WERI-Rb-1 (cell line): ENCODE results near the gene CIAO3.

ENCODE experiments used
- DNase-seq: peaks from one replicate; pipeline ENCODE4 v3.0.0-alpha.2; 2020
- H3K27ac ChIP-seq: fragments of 250-450 bp; sonication (Bioruptor Pico); 2 replicates; pipeline ENCODE4 v1.5.1; 2020; ENCODE audit warnings: mild to moderate bottlenecking, moderate library complexity
- H3K27me3 ChIP-seq: fragments of 250-450 bp; sonication (Bioruptor Pico); 2 replicates; pipeline ENCODE4 v1.5.1; 2021; ENCODE audit warnings: mild to moderate bottlenecking, low read depth, moderate library complexity; ENCODE audit not compliant: insufficient read depth, severe bottlenecking
- H3K36me3 ChIP-seq: fragments of 250-450 bp; sonication (Bioruptor Pico); 2 replicates; pipeline ENCODE4 v1.5.1; 2020; ENCODE audit warnings: mild to moderate bottlenecking, moderate library complexity
- H3K4me3 ChIP-seq: 2 replicates; pipeline ENCODE4 v1.5.1; 2011; ENCODE audit warnings: low read depth, mild to moderate bottlenecking, control low read depth, low read length
- H3K9me3 ChIP-seq: fragments of 250-450 bp; sonication (Bioruptor Pico); 2 replicates; pipeline ENCODE4 v1.5.1; 2021; ENCODE audit warnings: mild to moderate bottlenecking, moderate library complexity; ENCODE audit not compliant: severe bottlenecking
- CTCF ChIP-seq: IDR thresholded peaks from 2 replicates; pipeline ENCODE4 v1.5.1; 2011; ENCODE audit warnings: low read depth, mild to moderate bottlenecking, control low read depth, inconsistent platforms, low read length

Gene CIAO3

GRCh38 chr16:766820-767640 is 26.2 kb upstream of the CIAO3 start:
- H3K36me3 ChIP-seq: no peaks in the 10 kb centered on the region
- no peak for TF ChIP-seq CTCF
- no peak overlapping the region for H3K4me3 ChIP-seq
- H3K27me3 ChIP-seq: no peaks in the 10 kb centered on the region
- DNase-seq: no peak
- H3K27ac ChIP-seq: no peak overlapping the region
- H3K9me3 ChIP-seq: no peaks in the 10 kb centered on the region

GRCh38 chr16:766008-766819 is 25.4 kb upstream of the CIAO3 start:
- Histone ChIP-seq H3K4me3 (no peak overlapping the region), H3K36me3 (no peaks in the 10 kb centered on the region), H3K27ac (no peak overlapping the region), H3K9me3 (no peaks in the 10 kb centered on the region), H3K27me3 (no peaks in the 10 kb centered on the region)
- TF ChIP-seq CTCF: no peak
- DNase-seq: no peak

GRCh38 chr16:765488-765865 is 24.7 kb upstream of the CIAO3 start:
- Histone ChIP-seq H3K4me3 (no peak overlapping the region), H3K27me3 (no peaks in the 10 kb centered on the region), H3K27ac (no peak overlapping the region), H3K9me3 (no peaks in the 10 kb centered on the region), H3K36me3 (no peaks in the 10 kb centered on the region)
- no peak for TF ChIP-seq CTCF
- DNase-seq: no peak

GRCh38 chr16:764848-765487 is 24.2 kb upstream of the CIAO3 start:
- no peak for TF ChIP-seq CTCF
- no peak for DNase-seq
- H3K9me3 ChIP-seq: no peaks in the 10 kb centered on the region
- no peaks in the 10 kb centered on the region for H3K27me3 ChIP-seq
- no peaks in the 10 kb centered on the region for H3K36me3 ChIP-seq
- H3K4me3 ChIP-seq: no peak overlapping the region
- H3K27ac ChIP-seq: no peak overlapping the region

GRCh38 chr16:764184-764750 is 23.5 kb upstream of the CIAO3 start:
- DNase-seq: no peak
- Histone ChIP-seq H3K27ac (no peak overlapping the region), H3K27me3 (no peaks in the 10 kb centered on the region), H3K36me3 (no peaks in the 10 kb centered on the region), H3K9me3 (no peaks in the 10 kb centered on the region), H3K4me3 (no peak overlapping the region)
- TF ChIP-seq CTCF: no peak
